Measurements from ENCODE around the gene IKZF1.

Gene IKZF1

GRCh38 chr7:50268990-50269389 is 35.5 kb upstream of the IKZF1 start:
- peak overlapping the region; percentile 66 for H3K4me2 ChIP-seq (ENCODE audit: insufficient read depth, low read length)
- no peaks in the 10 kb centered on the region for H3K36me3 ChIP-seq (ENCODE audit: insufficient read depth, low read length)
- peak overlapping the region; percentile 60 for H3K9ac ChIP-seq (ENCODE audit: low read depth, low read length)
- H3K27ac ChIP-seq (ENCODE audit: low read length): peak overlapping the region; percentile 92
- H3K9me3 ChIP-seq (ENCODE audit: insufficient read depth, low read length, severe bottlenecking): peaks cover 4% of the 10 kb centered on the region
- H3K4me1 ChIP-seq (ENCODE audit: insufficient read depth, low read length): peaks cover 79% of the 10 kb centered on the region
- H4K20me1 ChIP-seq (ENCODE audit: insufficient read depth, low read length): no peaks in the 10 kb centered on the region
- TF ChIP-seq EZH2 (IDR thresholded peaks at IDR 0.05; ENCODE audit: borderline replicate concordance, low read depth, low read length, severe bottlenecking) (no peak), CTCF (IDR thresholded peaks at IDR 0.05; ENCODE audit: borderline replicate concordance, extremely low read depth, low read length, poor library complexity, severe bottlenecking) (no peak)
- no peak overlapping the region; a peak in 1 of 4 replicates for H3K4me3 ChIP-seq (ENCODE audit: low read depth in 1 of 2, low read length in 2 of 2)
- no peaks in the 10 kb centered on the region for H3K27me3 ChIP-seq (ENCODE audit: insufficient read depth, low read length, poor library complexity)
- H2AFZ ChIP-seq (ENCODE audit: low read depth, low read length): peak overlapping the region; percentile 56
- ATAC-seq (ENCODE audit: insufficient read depth, low read depth) (no peak), DNase-seq (no peak)
- no peaks in the 10 kb centered on the region for H3K79me2 ChIP-seq (ENCODE audit: insufficient read depth, low read length)

- H3K4me1 ChIP-seq (ENCODE audit: insufficient read depth, low read length): peaks cover 77% of the 10 kb centered on the region
- H3K36me3 ChIP-seq (ENCODE audit: insufficient read depth, low read length): no peaks in the 10 kb centered on the region
- peaks cover 4% of the 10 kb centered on the region for H3K9me3 ChIP-seq (ENCODE audit: insufficient read depth, low read length, severe bottlenecking)
- H3K4me3 ChIP-seq (ENCODE audit: low read depth in 1 of 2, low read length in 2 of 2): no peak overlapping the region
- no peaks in the 10 kb centered on the region for H3K27me3 ChIP-seq (ENCODE audit: insufficient read depth, low read length, poor library complexity)
- DNase-seq: no peak
- no peak for ATAC-seq (ENCODE audit: insufficient read depth, low read depth)
- H4K20me1 ChIP-seq (ENCODE audit: insufficient read depth, low read length): no peaks in the 10 kb centered on the region
- H3K27ac ChIP-seq (ENCODE audit: low read length): peak overlapping the region; percentile 92
- no peak overlapping the region for H2AFZ ChIP-seq (ENCODE audit: low read depth, low read length)
- TF ChIP-seq CTCF (IDR thresholded peaks at IDR 0.05; ENCODE audit: borderline replicate concordance, extremely low read depth, low read length, poor library complexity, severe bottlenecking) (no peak), EZH2 (IDR thresholded peaks at IDR 0.05; ENCODE audit: borderline replicate concordance, low read depth, low read length, severe bottlenecking) (no peak)
- H3K4me2 ChIP-seq (ENCODE audit: insufficient read depth, low read length): no peak overlapping the region
- H3K9ac ChIP-seq (ENCODE audit: low read depth, low read length): no peak overlapping the region
- H3K79me2 ChIP-seq (ENCODE audit: insufficient read depth, low read length): no peaks in the 10 kb centered on the region
These were observed 33.9 kb upstream of the IKZF1 start for GRCh38 chr7:50270531-50271018.

GRCh38 chr7:50272808-50273207 is 31.7 kb upstream of the IKZF1 start:
- peak overlapping the region; percentile 77 for H3K27ac ChIP-seq (ENCODE audit: low read length)
- no peak overlapping the region for H3K4me3 ChIP-seq (ENCODE audit: low read depth in 1 of 2, low read length in 2 of 2)
- no peak for TF ChIP-seq EZH2 (IDR thresholded peaks at IDR 0.05; ENCODE audit: borderline replicate concordance, low read depth, low read length, severe bottlenecking)
- H3K4me1 ChIP-seq (ENCODE audit: insufficient read depth, low read length): peaks cover 54% of the 10 kb centered on the region
- no peak overlapping the region for H3K9ac ChIP-seq (ENCODE audit: low read depth, low read length)
- DNase-seq (no peak), ATAC-seq (ENCODE audit: insufficient read depth, low read depth) (peak; percentile 42)
- no peaks in the 10 kb centered on the region for H3K36me3 ChIP-seq (ENCODE audit: insufficient read depth, low read length)
- no peaks in the 10 kb centered on the region for H3K27me3 ChIP-seq (ENCODE audit: insufficient read depth, low read length, poor library complexity)
- H3K9me3 ChIP-seq (ENCODE audit: insufficient read depth, low read length, severe bottlenecking): peaks cover 4% of the 10 kb centered on the region
- peak overlapping the region; percentile 19; the same call in 1 of the 2 replicates for H3K4me2 ChIP-seq (ENCODE audit: insufficient read depth, low read length)
- 0 out of 2 replicates have a peak overlapping the region, but pooled peaks have one; percentile 43 for H2AFZ ChIP-seq (ENCODE audit: low read depth, low read length)
- no peaks in the 10 kb centered on the region for H3K79me2 ChIP-seq (ENCODE audit: insufficient read depth, low read length)
- no peaks in the 10 kb centered on the region for H4K20me1 ChIP-seq (ENCODE audit: insufficient read depth, low read length)

GRCh38 chr7:50273301-50273700 is 31.2 kb upstream of the IKZF1 start:
- Histone ChIP-seq H3K9me3 (ENCODE audit: insufficient read depth, low read length, severe bottlenecking) (peaks cover 4% of the 10 kb centered on the region), H3K27me3 (ENCODE audit: insufficient read depth, low read length, poor library complexity) (no peaks in the 10 kb centered on the region), H3K27ac (ENCODE audit: low read length) (peak overlapping the region; percentile 77), H3K36me3 (ENCODE audit: insufficient read depth, low read length) (no peaks in the 10 kb centered on the region), H4K20me1 (ENCODE audit: insufficient read depth, low read length) (no peaks in the 10 kb centered on the region), H3K4me2 (ENCODE audit: insufficient read depth, low read length) (peak overlapping the region; percentile 19; the same call in 1 of the 2 replicates), H3K79me2 (ENCODE audit: insufficient read depth, low read length) (no peaks in the 10 kb centered on the region), H3K9ac (ENCODE audit: low read depth, low read length) (peak overlapping the region; percentile 17; the same call in 1 of the 2 replicates), H3K4me3 (ENCODE audit: low read depth in 1 of 2, low read length in 2 of 2) (no peak overlapping the region), H2AFZ (ENCODE audit: low read depth, low read length) (peak overlapping the region; percentile 43), H3K4me1 (ENCODE audit: insufficient read depth, low read length) (peaks cover 49% of the 10 kb centered on the region)
- ATAC-seq (ENCODE audit: insufficient read depth, low read depth) (peak; percentile 90), DNase-seq (peak; percentile 72)
- TF ChIP-seq EZH2 (IDR thresholded peaks at IDR 0.05; ENCODE audit: borderline replicate concordance, low read depth, low read length, severe bottlenecking) (no peak), CTCF (IDR thresholded peaks at IDR 0.05; ENCODE audit: borderline replicate concordance, extremely low read depth, low read length, poor library complexity, severe bottlenecking) (no peak)

Data from DND-41 (cell line).